ENCODE data around the gene SFT2D1. TPM values are rescaled to one million over a fixed set of nuclear protein-coding genes. Genes with fewer than 3 reads are reported as not detected.
"Not testable (repeated sequence)": the region's sequence is repeated elsewhere in the genome, so short reads cannot be mapped to it uniquely, and the experiment has no call there.

The SFT2D1 gene
- polyA plus RNA-seq, 3 donors = 48.1 to 166 (median 140) TPM

DNA sequence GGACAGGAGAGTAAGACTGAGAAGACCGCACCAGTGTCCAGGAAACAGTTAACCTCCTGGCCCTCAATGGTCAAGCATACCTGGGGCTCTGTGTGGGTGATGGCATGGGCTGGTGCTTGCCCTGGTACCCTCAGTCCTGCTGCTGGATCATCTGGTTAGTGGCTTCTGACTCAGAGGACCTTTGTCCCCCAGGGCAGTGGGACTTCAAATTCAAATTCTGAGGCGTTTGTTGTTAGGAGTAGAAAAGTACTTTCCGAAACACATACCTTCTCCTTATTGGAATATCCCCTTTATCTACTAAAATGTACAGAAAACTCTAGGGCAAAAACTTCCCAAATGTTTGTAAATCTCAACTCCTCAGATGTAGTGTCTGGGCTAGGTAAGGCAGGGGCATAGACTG, 4.1 kb upstream of the SFT2D1 start:
- H3K4me3 Mint-ChIP-seq = no peak overlapping the region
- Histone ChIP-seq H2AFZ (ENCODE audit: insufficient read depth, low read depth, low read length, poor library complexity, severe bottlenecking) (no peak overlapping the region), H3K4me1 (ENCODE audit: control insufficient read depth in 1 of 2, insufficient read depth in 2 of 2, low read length in 2 of 2) (peaks cover 32 to 34% of the 10 kb centered on the region in 2 donors), H3K36me3 (replicated peaks in 1 of 2; ENCODE audit: control insufficient read depth in 1 of 2, insufficient read depth in 2 of 2, low read length in 2 of 2) (no peaks in the 10 kb centered on the region), H3K27ac (ENCODE audit: low read depth in 1 of 2, low read length in 2 of 2) (no peak overlapping the region), H3K79me2 (ENCODE audit: insufficient read depth, low read length) (peaks cover 15% of the 10 kb centered on the region), H3K27me3 (ENCODE audit: control insufficient read depth in 2 of 2, insufficient read depth in 2 of 2, low read length in 2 of 2) (no peaks in the 10 kb centered on the region), H3K9ac (ENCODE audit: insufficient read depth, low read length, poor library complexity, severe bottlenecking) (no peak overlapping the region), H4K20me1 (ENCODE audit: insufficient read depth, low read length) (no peaks in the 10 kb centered on the region), H3K9me3 (replicated peaks in 1 of 2; ENCODE audit: control insufficient read depth in 1 of 2, insufficient read depth in 1 of 2, low read length in 2 of 2) (no peaks in the 10 kb centered on the region), H3K4me3 (replicated peaks in 1 of 3; ENCODE audit: low read depth in 2 of 3, low read length in 3 of 3) (no peak overlapping the region), H3K4me2 (replicated peaks; ENCODE audit: extremely low read depth, low read length, poor library complexity, severe bottlenecking) (no peak overlapping the region)
- intact Hi-C loops (cut with micrococcal nuclease) = no loop called here
- H3K27me3 Mint-ChIP-seq (ENCODE audit: low read depth in 3 of 3) = peaks cover 0 to 1% (median 0%) of the 10 kb centered on the region in 3 donors
- H3K4me1 Mint-ChIP-seq = peaks cover 27% of the 10 kb centered on the region
- H3K9me3 Mint-ChIP-seq = peaks cover 0 to 10% (median 2%) of the 10 kb centered on the region in 7 donors
- peak overlapping the region in 6 of 7 donors; percentile 1 to 59 (median 50) for H3K27ac Mint-ChIP-seq
- TF ChIP-seq, protein P1, sequence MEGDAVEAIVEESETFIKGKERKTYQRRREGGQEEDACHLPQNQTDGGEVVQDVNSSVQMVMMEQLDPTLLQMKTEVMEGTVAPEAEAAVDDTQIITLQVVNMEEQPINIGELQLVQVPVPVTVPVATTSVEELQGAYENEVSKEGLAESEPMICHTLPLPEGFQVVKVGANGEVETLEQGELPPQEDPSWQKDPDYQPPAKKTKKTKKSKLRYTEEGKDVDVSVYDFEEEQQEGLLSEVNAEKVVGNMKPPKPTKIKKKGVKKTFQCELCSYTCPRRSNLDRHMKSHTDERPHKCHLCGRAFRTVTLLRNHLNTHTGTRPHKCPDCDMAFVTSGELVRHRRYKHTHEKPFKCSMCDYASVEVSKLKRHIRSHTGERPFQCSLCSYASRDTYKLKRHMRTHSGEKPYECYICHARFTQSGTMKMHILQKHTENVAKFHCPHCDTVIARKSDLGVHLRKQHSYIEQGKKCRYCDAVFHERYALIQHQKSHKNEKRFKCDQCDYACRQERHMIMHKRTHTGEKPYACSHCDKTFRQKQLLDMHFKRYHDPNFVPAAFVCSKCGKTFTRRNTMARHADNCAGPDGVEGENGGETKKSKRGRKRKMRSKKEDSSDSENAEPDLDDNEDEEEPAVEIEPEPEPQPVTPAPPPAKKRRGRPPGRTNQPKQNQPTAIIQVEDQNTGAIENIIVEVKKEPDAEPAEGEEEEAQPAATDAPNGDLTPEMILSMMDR (IDR thresholded peaks at IDR 0.05) = no peak
- DNase-seq = no peak
- 100% methylated on average over 1 of the region's 3 CpGs for WGBS (ENCODE audit: insufficient coverage)
- H3K36me3 Mint-ChIP-seq = peaks cover 0 to 2% of the 10 kb centered on the region in 2 donors

DNA sequence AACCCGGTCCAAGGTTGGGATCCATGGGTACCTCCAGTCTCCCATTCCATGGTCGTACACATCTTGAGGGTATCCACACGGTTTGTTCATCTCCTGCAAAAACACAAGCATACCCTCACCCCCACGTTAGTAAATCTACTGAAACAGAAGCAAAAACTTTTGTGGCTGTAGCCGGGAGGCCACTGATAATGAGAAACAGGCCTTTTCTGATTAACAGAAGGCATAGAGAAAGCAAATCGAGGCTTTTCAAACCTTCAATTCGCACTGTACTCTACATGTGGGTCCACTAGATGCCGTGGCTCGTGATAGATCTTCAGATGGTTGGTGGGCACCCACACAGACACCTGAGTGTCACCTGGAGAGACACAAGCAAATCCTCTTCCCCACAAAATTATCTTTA, 3.3 kb upstream of the SFT2D1 start:
- H3K4me3 Mint-ChIP-seq; H2AFZ ChIP-seq (ENCODE audit: insufficient read depth, low read depth, low read length, poor library complexity, severe bottlenecking); intact Hi-C loops (cut with micrococcal nuclease): not testable (repeated sequence)

DNA sequence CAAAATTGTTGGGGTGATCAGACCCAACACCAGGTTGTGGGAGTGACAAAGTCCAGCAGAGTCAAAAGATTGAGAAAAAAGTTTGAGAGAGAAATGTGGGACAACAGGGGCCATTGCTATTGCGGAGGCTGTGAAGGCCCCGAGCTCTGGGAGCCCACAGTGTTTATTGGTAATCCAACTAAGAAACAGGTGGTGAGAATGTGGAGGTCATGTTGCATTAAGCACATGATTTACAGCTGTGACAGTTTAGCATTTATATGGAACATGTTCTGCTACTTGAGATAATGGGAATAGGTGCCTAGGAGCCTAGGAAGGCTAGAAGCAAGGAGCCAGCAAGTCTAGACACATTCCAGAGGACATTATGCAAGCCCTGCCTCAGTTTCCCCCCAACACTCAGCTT, 2.6 kb upstream of the SFT2D1 start:
- H3K9ac ChIP-seq (ENCODE audit: insufficient read depth, low read length, poor library complexity, severe bottlenecking); H2AFZ ChIP-seq (ENCODE audit: insufficient read depth, low read depth, low read length, poor library complexity, severe bottlenecking); H3K9me3 ChIP-seq (replicated peaks in 1 of 2; ENCODE audit: control insufficient read depth in 1 of 2, insufficient read depth in 1 of 2, low read length in 2 of 2); H3K27me3 ChIP-seq (ENCODE audit: control insufficient read depth in 2 of 2, insufficient read depth in 2 of 2, low read length in 2 of 2); H3K36me3 ChIP-seq (replicated peaks in 1 of 2; ENCODE audit: control insufficient read depth in 1 of 2, insufficient read depth in 2 of 2, low read length in 2 of 2); DNase-seq; H3K4me3 Mint-ChIP-seq; H3K4me2 ChIP-seq (replicated peaks; ENCODE audit: extremely low read depth, low read length, poor library complexity, severe bottlenecking); H3K27me3 Mint-ChIP-seq (ENCODE audit: low read depth in 3 of 3); H3K36me3 Mint-ChIP-seq; H3K4me3 ChIP-seq (replicated peaks in 1 of 3; ENCODE audit: low read depth in 2 of 3, low read length in 3 of 3); H3K27ac ChIP-seq (ENCODE audit: low read depth in 1 of 2, low read length in 2 of 2); H3K9me3 Mint-ChIP-seq: not testable (repeated sequence)
- peak overlapping the region in 1 of 7 donors; percentile 2 for H3K27ac Mint-ChIP-seq
- Histone ChIP-seq H3K79me2 (ENCODE audit: insufficient read depth, low read length) (peaks cover 30% of the 10 kb centered on the region), H3K4me1 (ENCODE audit: control insufficient read depth in 1 of 2, insufficient read depth in 2 of 2, low read length in 2 of 2) (peaks cover 44 to 45% of the 10 kb centered on the region in 2 donors), H4K20me1 (ENCODE audit: insufficient read depth, low read length) (peaks cover 14% of the 10 kb centered on the region)
- WGBS (ENCODE audit: insufficient coverage) = 100% methylated on average over 2 of the region's 2 CpGs
- H3K4me1 Mint-ChIP-seq = peaks cover 29% of the 10 kb centered on the region
- intact Hi-C loops (cut with micrococcal nuclease) = loop anchor here (5.0 kb wide), 3 partner anchors 83 to 747 kb away; partner anchors contain the start of gene RPS6KA2 (in 1 of the 2)

More for the DNA sequence above, 3.3 kb upstream of the SFT2D1 start:
- not testable (repeated sequence) for H3K27me3 ChIP-seq (ENCODE audit: control insufficient read depth in 2 of 2, insufficient read depth in 2 of 2, low read length in 2 of 2); H3K27me3 Mint-ChIP-seq (ENCODE audit: low read depth in 3 of 3); H3K9ac ChIP-seq (ENCODE audit: insufficient read depth, low read length, poor library complexity, severe bottlenecking); H3K27ac Mint-ChIP-seq; H3K36me3 Mint-ChIP-seq; H3K4me2 ChIP-seq (replicated peaks; ENCODE audit: extremely low read depth, low read length, poor library complexity, severe bottlenecking); H3K27ac ChIP-seq (ENCODE audit: low read depth in 1 of 2, low read length in 2 of 2); DNase-seq; H3K36me3 ChIP-seq (replicated peaks in 1 of 2; ENCODE audit: control insufficient read depth in 1 of 2, insufficient read depth in 2 of 2, low read length in 2 of 2); H3K9me3 ChIP-seq (replicated peaks in 1 of 2; ENCODE audit: control insufficient read depth in 1 of 2, insufficient read depth in 1 of 2, low read length in 2 of 2); H3K4me3 ChIP-seq (replicated peaks in 1 of 3; ENCODE audit: low read depth in 2 of 3, low read length in 3 of 3); H3K9me3 Mint-ChIP-seq; H4K20me1 ChIP-seq (ENCODE audit: insufficient read depth, low read length)
- 98% methylated on average over 6 of the region's 9 CpGs for WGBS (ENCODE audit: insufficient coverage)
- H3K4me1 ChIP-seq (ENCODE audit: control insufficient read depth in 1 of 2, insufficient read depth in 2 of 2, low read length in 2 of 2) = peaks cover 40 to 41% of the 10 kb centered on the region in 2 donors
- peaks cover 23% of the 10 kb centered on the region for H3K79me2 ChIP-seq (ENCODE audit: insufficient read depth, low read length)
- H3K4me1 Mint-ChIP-seq = peaks cover 29% of the 10 kb centered on the region

All from CD14-positive monocyte (primary cell).